Liver (tissue), 9 donors: ENCODE measurements around the gene ATPAF1. TPM values are rescaled to one million over a fixed set of nuclear protein-coding genes. Genes with fewer than 3 reads are reported as not detected.

Experiments
- DNase-seq: peaks from one replicate; pipeline ENCODE4 v3.0.0-alpha.2; 2017; ENCODE audit warnings: low spot score
- H3K27ac ChIP-seq, 2 donors: one replicate each; pipeline ENCODE4 v1.7.0; 2013; ENCODE audit warnings: inconsistent platforms in 2 of 2, low read length in 2 of 2, control low read depth in 1 of 2, low read depth in 1 of 2, mild to moderate bottlenecking in 1 of 2
- H3K27me3 ChIP-seq, 4 donors: one replicate each; pipeline versions ENCODE4 v1.6.1 to v1.7.0; 2013; ENCODE audit warnings: low read length in 3 of 4, inconsistent platforms in 1 of 4, mild to moderate bottlenecking in 1 of 4, moderate library complexity in 1 of 4; ENCODE audit not compliant: control insufficient read depth in 4 of 4, insufficient read depth in 4 of 4
- H3K36me3 ChIP-seq, 4 donors: one replicate each; pipeline versions ENCODE4 v1.6.1 to v1.7.0; 2013; ENCODE audit warnings: low read length in 3 of 4, mild to moderate bottlenecking in 3 of 4, low read depth in 1 of 4, moderate library complexity in 1 of 4; ENCODE audit not compliant: control insufficient read depth in 4 of 4, insufficient read depth in 3 of 4
- H3K4me1 ChIP-seq, 4 donors: one replicate each; pipeline versions ENCODE4 v1.6.1 to v1.7.0; 2013; ENCODE audit warnings: low read length in 3 of 4, mild to moderate bottlenecking in 3 of 4, moderate library complexity in 1 of 4; ENCODE audit not compliant: control insufficient read depth in 4 of 4, insufficient read depth in 4 of 4
- H3K4me3 ChIP-seq, 3 donors: one replicate each; pipeline versions ENCODE4 v1.6.1 to v1.7.0; 2013; ENCODE audit warnings: low read length in 3 of 3, control low read depth in 1 of 3, low read depth in 1 of 3, mild to moderate bottlenecking in 1 of 3
- H3K9ac ChIP-seq, 2 donors: one replicate each; pipeline ENCODE4 v1.7.0; 2013; ENCODE audit warnings: low read length in 2 of 2, mild to moderate bottlenecking in 2 of 2, moderate library complexity in 2 of 2, control low read depth in 1 of 2, low read depth in 1 of 2
- H3K9me3 ChIP-seq, 4 donors: one replicate each; pipeline versions ENCODE4 v1.6.1 to v1.7.0; 2013; ENCODE audit warnings: low read length in 3 of 4; ENCODE audit not compliant: control insufficient read depth in 4 of 4
- ATF3 ChIP-seq: IDR thresholded peaks from 2 replicates; pipeline ENCODE4 v1.6.1; 2016; ENCODE audit warnings: antibody characterized with exemption
- CTCF ChIP-seq: fragments of 150-350 bp; IDR thresholded peaks from 2 replicates; pipeline ENCODE4 v1.5.1; 2017; ENCODE audit warnings: improper control_type of control experiment, low read depth, low read length; ENCODE audit not compliant: missing input control
- EGR1 ChIP-seq, 2 donors: IDR thresholded peaks; 2 replicates each; pipeline ENCODE4 v1.6.1; 2016 to 2018; ENCODE audit warnings: antibody characterized with exemption in 2 of 2, low read depth in 2 of 2
- FOXA1 ChIP-seq: IDR thresholded peaks from 2 replicates; pipeline ENCODE4 v1.6.1; 2016; ENCODE audit warnings: antibody characterized with exemption
- FOXA2 ChIP-seq: IDR thresholded peaks from 2 replicates; pipeline ENCODE4 v1.6.1; 2016; ENCODE audit warnings: antibody characterized with exemption
- GABPA ChIP-seq, 2 donors: IDR thresholded peaks in 1 of 2; conservative IDR thresholded peaks in 1 of 2; 2 replicates each; pipeline ENCODE4 v1.6.1; 2016; ENCODE audit warnings: antibody characterized with exemption in 2 of 2, mild to moderate bottlenecking in 1 of 2, moderate library complexity in 1 of 2
- HNF4A ChIP-seq, 2 donors: conservative IDR thresholded peaks; 2 replicates each; pipeline ENCODE4 v1.6.1; 2016; ENCODE audit warnings: antibody characterized with exemption in 2 of 2, mild to moderate bottlenecking in 2 of 2
- HNF4G ChIP-seq: IDR thresholded peaks from 2 replicates; pipeline ENCODE4 v1.6.1; 2016; ENCODE audit warnings: antibody characterized with exemption
- JUND ChIP-seq, 2 donors: IDR thresholded peaks; 2 replicates each; pipeline ENCODE4 v1.6.1; 2016; ENCODE audit warnings: antibody characterized with exemption in 2 of 2
- MAX ChIP-seq: IDR thresholded peaks from 2 replicates; pipeline ENCODE4 v1.6.1; 2016; ENCODE audit warnings: antibody characterized with exemption
- NR2F2 ChIP-seq: IDR thresholded peaks from 2 replicates; pipeline ENCODE4 v1.6.1; 2016; ENCODE audit warnings: antibody characterized with exemption
- RAD21 ChIP-seq, 2 donors: IDR thresholded peaks; 2 replicates each; pipeline ENCODE4 v1.6.1; 2016; ENCODE audit warnings: antibody characterized with exemption in 2 of 2, mild to moderate bottlenecking in 2 of 2
- RXRA ChIP-seq, 2 donors: IDR thresholded peaks; 2 replicates each; pipeline ENCODE4 v1.6.1; 2017 to 2018; ENCODE audit warnings: antibody characterized with exemption in 2 of 2, mild to moderate bottlenecking in 1 of 2
- SP1 ChIP-seq: IDR thresholded peaks from 2 replicates; pipeline ENCODE4 v1.6.1; 2018; ENCODE audit warnings: antibody characterized with exemption, mild to moderate bottlenecking
- TAF1 ChIP-seq: conservative IDR thresholded peaks from 2 replicates; pipeline ENCODE4 v1.6.1; 2016; ENCODE audit warnings: antibody characterized with exemption, mild to moderate bottlenecking
- YY1 ChIP-seq: IDR thresholded peaks from 2 replicates; pipeline ENCODE4 v1.6.1; 2016; ENCODE audit warnings: antibody characterized with exemption, mild to moderate bottlenecking
- WGBS: extraction: QIAGEN DNeasy Blood & Tissue Kit; methylation state at CpG from one replicate; pipeline ENCODE4 v1.1.7; 2013; 5-methylcytosine and 5-hydroxymethylcytosine counted together
- polyA plus RNA-seq, 2 donors: library from polyadenylated mRNA; stranded (reverse) in 1 of 2; unstranded in 1 of 2; fragments of 200-250 nt in 1 of 2; fragments of >200 nt in 1 of 2; fragmentation: Nextera tagmentation in 1 of 2; extraction: Ambion mirVana in 1 of 2; gene quantifications; one replicate each; pipeline versions ENCODE4 v1.2.1 to v1.2.3, GENCODE V29; 2013 to 2015
- total RNA-seq, 2 donors: library from RNA; depleted of rRNA; stranded (reverse); fragments of >200 nt; gene quantifications; one replicate each; pipeline ENCODE4 v1.2.3, GENCODE V29; 2014
- TF ChIP-seq, protein P1 (sequence below): IDR thresholded peaks from 2 replicates; pipeline ENCODE4 v1.6.1; 2016; ENCODE audit warnings: antibody characterized with exemption, mild to moderate bottlenecking
- TF ChIP-seq, protein P2 (sequence below): IDR thresholded peaks from 2 replicates; pipeline ENCODE4 v1.6.1; 2016; ENCODE audit warnings: antibody characterized with exemption
- donor health status: healthy.
- donor health status: healthy.
- donor health status: healthy.
- donor health status: healthy.
- donor health status: healthy.

Gene ATPAF1
- total and polyA plus RNA-seq, 4 donors, result 35.3 to 54.1 (median 37.0) TPM

GRCh38 chr1:46589529-46589928, 78.6 kb downstream of the ATPAF1 start:
- Histone ChIP-seq H3K9me3 (peaks cover 0 to 4% (median 0%) of the 10 kb centered on the region in 4 donors), H3K4me1 (no peaks in the 10 kb centered on the region), H3K27me3 (no peaks in the 10 kb centered on the region), H3K9ac (no peak overlapping the region), H3K36me3 (peaks cover 17 to 63% (median 48%) of the 10 kb centered on the region in 4 donors), H3K27ac (no peak overlapping the region), H3K4me3 (no peak overlapping the region)
- 96% methylated on average over 3 of the region's 3 CpGs for WGBS
- TF ChIP-seq YY1 (no peak), HNF4A (conservative IDR thresholded peaks at IDR 0.05) (no peak), MAX (no peak), GABPA (IDR thresholded peaks at IDR 0.05 in 1 of 2, conservative IDR thresholded peaks at IDR 0.05 in 1 of 2) (no peak), TAF1 (no peak), CTCF (no peak), FOXA2 (no peak), SP1 (no peak), FOXA1 (no peak), JUND (IDR thresholded peaks at IDR 0.05) (no peak), ATF3 (no peak), RXRA (IDR thresholded peaks at IDR 0.05) (no peak), NR2F2 (no peak), RAD21 (IDR thresholded peaks at IDR 0.05) (no peak), EGR1 (IDR thresholded peaks at IDR 0.05; ENCODE audit: low read depth in 2 of 2) (no peak), HNF4G (no peak)
- TF ChIP-seq, protein P1, sequence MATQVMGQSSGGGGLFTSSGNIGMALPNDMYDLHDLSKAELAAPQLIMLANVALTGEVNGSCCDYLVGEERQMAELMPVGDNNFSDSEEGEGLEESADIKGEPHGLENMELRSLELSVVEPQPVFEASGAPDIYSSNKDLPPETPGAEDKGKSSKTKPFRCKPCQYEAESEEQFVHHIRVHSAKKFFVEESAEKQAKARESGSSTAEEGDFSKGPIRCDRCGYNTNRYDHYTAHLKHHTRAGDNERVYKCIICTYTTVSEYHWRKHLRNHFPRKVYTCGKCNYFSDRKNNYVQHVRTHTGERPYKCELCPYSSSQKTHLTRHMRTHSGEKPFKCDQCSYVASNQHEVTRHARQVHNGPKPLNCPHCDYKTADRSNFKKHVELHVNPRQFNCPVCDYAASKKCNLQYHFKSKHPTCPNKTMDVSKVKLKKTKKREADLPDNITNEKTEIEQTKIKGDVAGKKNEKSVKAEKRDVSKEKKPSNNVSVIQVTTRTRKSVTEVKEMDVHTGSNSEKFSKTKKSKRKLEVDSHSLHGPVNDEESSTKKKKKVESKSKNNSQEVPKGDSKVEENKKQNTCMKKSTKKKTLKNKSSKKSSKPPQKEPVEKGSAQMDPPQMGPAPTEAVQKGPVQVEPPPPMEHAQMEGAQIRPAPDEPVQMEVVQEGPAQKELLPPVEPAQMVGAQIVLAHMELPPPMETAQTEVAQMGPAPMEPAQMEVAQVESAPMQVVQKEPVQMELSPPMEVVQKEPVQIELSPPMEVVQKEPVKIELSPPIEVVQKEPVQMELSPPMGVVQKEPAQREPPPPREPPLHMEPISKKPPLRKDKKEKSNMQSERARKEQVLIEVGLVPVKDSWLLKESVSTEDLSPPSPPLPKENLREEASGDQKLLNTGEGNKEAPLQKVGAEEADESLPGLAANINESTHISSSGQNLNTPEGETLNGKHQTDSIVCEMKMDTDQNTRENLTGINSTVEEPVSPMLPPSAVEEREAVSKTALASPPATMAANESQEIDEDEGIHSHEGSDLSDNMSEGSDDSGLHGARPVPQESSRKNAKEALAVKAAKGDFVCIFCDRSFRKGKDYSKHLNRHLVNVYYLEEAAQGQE, result no peak
- TF ChIP-seq, protein P2, sequence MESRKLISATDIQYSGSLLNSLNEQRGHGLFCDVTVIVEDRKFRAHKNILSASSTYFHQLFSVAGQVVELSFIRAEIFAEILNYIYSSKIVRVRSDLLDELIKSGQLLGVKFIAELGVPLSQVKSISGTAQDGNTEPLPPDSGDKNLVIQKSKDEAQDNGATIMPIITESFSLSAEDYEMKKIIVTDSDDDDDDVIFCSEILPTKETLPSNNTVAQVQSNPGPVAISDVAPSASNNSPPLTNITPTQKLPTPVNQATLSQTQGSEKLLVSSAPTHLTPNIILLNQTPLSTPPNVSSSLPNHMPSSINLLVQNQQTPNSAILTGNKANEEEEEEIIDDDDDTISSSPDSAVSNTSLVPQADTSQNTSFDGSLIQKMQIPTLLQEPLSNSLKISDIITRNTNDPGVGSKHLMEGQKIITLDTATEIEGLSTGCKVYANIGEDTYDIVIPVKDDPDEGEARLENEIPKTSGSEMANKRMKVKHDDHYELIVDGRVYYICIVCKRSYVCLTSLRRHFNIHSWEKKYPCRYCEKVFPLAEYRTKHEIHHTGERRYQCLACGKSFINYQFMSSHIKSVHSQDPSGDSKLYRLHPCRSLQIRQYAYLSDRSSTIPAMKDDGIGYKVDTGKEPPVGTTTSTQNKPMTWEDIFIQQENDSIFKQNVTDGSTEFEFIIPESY, result no peak
- DNase-seq, result no peak
